Astrocyte (in vitro differentiated cells and primary cell): ENCODE results near the gene RAB22A. TPM values are rescaled to one million over a fixed set of nuclear protein-coding genes. Genes with fewer than 3 reads are reported as not detected.
"Not testable (repeated sequence)": the region's sequence is repeated elsewhere in the genome, so short reads cannot be mapped to it uniquely, and the experiment has no call there.

Experiments
- DNase-seq: peaks from one replicate; pipeline ENCODE4 v3.0.0-alpha.2; 2010; ENCODE audit warnings: low read depth
- FAIRE-seq: peaks from 2 replicates; lab custom pipeline; 2011; peaks lifted over from hg19 to GRCh38; lab: Jason Lieb, UNC
- H2AFZ ChIP-seq: 2 replicates; pipeline ENCODE4 v1.6.0; 2012; ENCODE audit warnings: low read depth, low read length, inconsistent platforms
- H3K27ac ChIP-seq: 2 replicates; pipeline ENCODE4 v1.5.1; 2011; ENCODE audit warnings: low read depth, low read length, inconsistent platforms
- H3K27me3 ChIP-seq: 2 replicates; pipeline ENCODE4 v1.6.0; 2011; ENCODE audit warnings: low read length, inconsistent platforms; ENCODE audit not compliant: insufficient read depth
- H3K36me3 ChIP-seq: 2 replicates; pipeline ENCODE4 v1.5.1; 2011; ENCODE audit warnings: low read length, inconsistent platforms; ENCODE audit not compliant: insufficient read depth
- H3K4me1 ChIP-seq: 2 replicates; pipeline ENCODE4 v1.5.1; 2011; ENCODE audit warnings: low read length, inconsistent platforms; ENCODE audit not compliant: insufficient read depth
- H3K4me2 ChIP-seq: 2 replicates; pipeline ENCODE4 v1.6.0; 2012; ENCODE audit warnings: low read length, inconsistent platforms
- H3K4me3 ChIP-seq: 2 replicates; pipeline ENCODE4 v1.5.1; 2011; ENCODE audit warnings: low read depth, mild to moderate bottlenecking, low read length, inconsistent platforms; ENCODE audit not compliant: insufficient read depth
- H3K79me2 ChIP-seq: 2 replicates; pipeline ENCODE4 v1.6.0; 2012; ENCODE audit warnings: mild to moderate bottlenecking, low read length, inconsistent platforms; ENCODE audit not compliant: insufficient read depth
- H3K9ac ChIP-seq: 2 replicates; pipeline ENCODE4 v1.6.0; 2012; ENCODE audit warnings: mild to moderate bottlenecking, low read length, inconsistent platforms
- H3K9me3 ChIP-seq: 2 replicates; pipeline ENCODE4 v1.5.1; 2012; ENCODE audit warnings: low read depth, mild to moderate bottlenecking, low read length, inconsistent platforms; ENCODE audit not compliant: insufficient read depth
- H4K20me1 ChIP-seq: 2 replicates; pipeline ENCODE4 v1.6.0; 2012; ENCODE audit warnings: low read length, inconsistent platforms; ENCODE audit not compliant: insufficient read depth
- H3K27ac Mint-ChIP-seq: one replicate; pipeline ENCODE4 v1.8.0; 2021; ENCODE audit warnings: mild to moderate bottlenecking, mixed read lengths; ENCODE audit not compliant: unreplicated experiment
- H3K27me3 Mint-ChIP-seq: one replicate; pipeline ENCODE4 v1.8.0; 2021; ENCODE audit warnings: low read depth, mixed read lengths; ENCODE audit not compliant: unreplicated experiment
- H3K36me3 Mint-ChIP-seq: one replicate; pipeline ENCODE4 v1.8.0; 2021; ENCODE audit warnings: low read depth, mixed read lengths; ENCODE audit not compliant: unreplicated experiment
- H3K4me1 Mint-ChIP-seq: one replicate; pipeline ENCODE4 v1.8.0; 2021; ENCODE audit warnings: low read depth, mixed read lengths; ENCODE audit not compliant: unreplicated experiment
- H3K4me3 Mint-ChIP-seq: one replicate; pipeline ENCODE4 v1.8.0; 2021; ENCODE audit warnings: mild to moderate bottlenecking, moderate library complexity, mixed read lengths; ENCODE audit not compliant: unreplicated experiment
- H3K9me3 Mint-ChIP-seq: one replicate; pipeline ENCODE4 v1.8.0; 2021; ENCODE audit warnings: mild to moderate bottlenecking, mixed read lengths; ENCODE audit not compliant: unreplicated experiment
- CTCF ChIP-seq: IDR thresholded peaks from 2 replicates; pipeline ENCODE4 v1.5.1; 2011; ENCODE audit warnings: low read depth, mild to moderate bottlenecking, inconsistent platforms, low read length, moderate library complexity; ENCODE audit not compliant: insufficient read depth
- EZH2 ChIP-seq: IDR thresholded peaks from 2 replicates; pipeline ENCODE4 v1.6.1; 2012; ENCODE audit warnings: mild to moderate bottlenecking, low read length, inconsistent platforms; ENCODE audit not compliant: insufficient read depth
- total RNA-seq: library from RNA; stranded (reverse); gene quantifications from 2 replicates; pipeline ENCODE4 v1.2.1, GENCODE V29; 2021

Gene RAB22A
- total RNA-seq, 1 donor from 2014 or later, result 16.6 TPM

GRCh38 chr20:58372806-58373205 lies 63.3 kb downstream of the RAB22A start:
- DNase-seq (no peak), FAIRE-seq (no peak)
- Mint-ChIP-seq H3K9me3 (peaks cover 3% of the 10 kb centered on the region), H3K27me3 (no peaks in the 10 kb centered on the region), H3K4me3 (no peak overlapping the region), H3K27ac (no peak overlapping the region), H3K4me1 (peaks cover 7% of the 10 kb centered on the region), H3K36me3 (no peaks in the 10 kb centered on the region)
- H3K36me3 ChIP-seq, result no peaks in the 10 kb centered on the region
- H3K4me1 ChIP-seq, result no peaks in the 10 kb centered on the region
- H3K27me3 ChIP-seq, result no peaks in the 10 kb centered on the region
- H2AFZ ChIP-seq, result no peak overlapping the region
- TF ChIP-seq EZH2, result no peak
- no peak for TF ChIP-seq CTCF
- H3K4me2 ChIP-seq, result no peak overlapping the region
- H3K9me3 ChIP-seq, result no peaks in the 10 kb centered on the region
- no peak overlapping the region for H3K27ac ChIP-seq
- H3K4me3 ChIP-seq, result no peak overlapping the region
- no peaks in the 10 kb centered on the region for H3K79me2 ChIP-seq
- no peak overlapping the region for H3K9ac ChIP-seq
- H4K20me1 ChIP-seq, result no peaks in the 10 kb centered on the region

GRCh38 chr20:58373296-58373695 lies 63.8 kb downstream of the RAB22A start:
- H3K36me3 ChIP-seq, H3K4me1 ChIP-seq, H3K4me2 ChIP-seq, H3K27ac Mint-ChIP-seq, H3K4me1 Mint-ChIP-seq, H3K9me3 Mint-ChIP-seq, H3K4me3 Mint-ChIP-seq, H4K20me1 ChIP-seq, H3K79me2 ChIP-seq, H3K27me3 ChIP-seq, H3K36me3 Mint-ChIP-seq, H3K9ac ChIP-seq, H3K27me3 Mint-ChIP-seq, H2AFZ ChIP-seq, H3K27ac ChIP-seq, FAIRE-seq, H3K4me3 ChIP-seq, H3K9me3 ChIP-seq, DNase-seq: not testable (repeated sequence)

- no peak for FAIRE-seq
- no peak for TF ChIP-seq EZH2
- no peak for TF ChIP-seq CTCF
- H3K27ac ChIP-seq, result no peak overlapping the region
- peak overlapping the region; percentile 68 for H3K4me2 ChIP-seq
- H3K36me3 ChIP-seq, result no peaks in the 10 kb centered on the region
- Mint-ChIP-seq H3K4me1 (peaks cover 7% of the 10 kb centered on the region), H3K27ac (no peak overlapping the region), H3K4me3 (no peak overlapping the region), H3K9me3 (peaks cover 3% of the 10 kb centered on the region), H3K27me3 (no peaks in the 10 kb centered on the region), H3K36me3 (no peaks in the 10 kb centered on the region)
- peak overlapping the region; percentile 21 for H2AFZ ChIP-seq
- H3K9me3 ChIP-seq, result no peaks in the 10 kb centered on the region
- H3K9ac ChIP-seq, result no peak overlapping the region
- H3K79me2 ChIP-seq, result no peaks in the 10 kb centered on the region
- DNase-seq, result no peak
- H3K4me1 ChIP-seq, result no peaks in the 10 kb centered on the region
- no peak overlapping the region for H3K4me3 ChIP-seq
- H3K27me3 ChIP-seq, result no peaks in the 10 kb centered on the region
- H4K20me1 ChIP-seq, result no peaks in the 10 kb centered on the region
Observed at GRCh38 chr20:58374027-58374850, 64.7 kb downstream of the RAB22A start.
